Breast epithelium (tissue), 4 donors: ENCODE measurements around the gene LSM3. TPM values are rescaled to one million over a fixed set of nuclear protein-coding genes. Genes with fewer than 3 reads are reported as not detected.

Experiments
- DNase-seq, 2 donors: peaks; one replicate each; pipeline ENCODE4 v3.0.0-alpha.2; 2019; ENCODE audit warnings: low spot score in 2 of 2
- H3K27ac ChIP-seq, 2 donors: fragments of 200-600 bp; sonication (generic) in 1 of 2; one replicate each; pipeline ENCODE4 v1.5.1; 2016 to 2019; ENCODE audit warnings: mild to moderate bottlenecking in 1 of 2
- H3K27me3 ChIP-seq, 2 donors: fragments of 200-600 bp; sonication (generic) in 1 of 2; one replicate each; pipeline versions ENCODE4 v1.5.1 to v1.6.0; 2017 to 2019; ENCODE audit warnings: control low read depth in 1 of 2, mild to moderate bottlenecking in 1 of 2
- H3K36me3 ChIP-seq: fragments of 200-600 bp; one replicate; pipeline ENCODE4 v1.5.1; 2019
- H3K4me1 ChIP-seq, 2 donors: fragments of 200-600 bp; sonication (generic); one replicate each; pipeline ENCODE4 v1.5.1; 2016 to 2019; ENCODE audit warnings: control low read depth in 1 of 2
- H3K4me3 ChIP-seq, 3 donors: fragments of 200-600 bp; sonication (generic); 1 replicate in 2 of 3; 2 replicates in 1 of 3; pipeline ENCODE4 v1.5.1; 2016 to 2019; ENCODE audit warnings: mild to moderate bottlenecking in 3 of 3, moderate library complexity in 2 of 3
- H3K9me3 ChIP-seq, 2 donors: fragments of 200-600 bp; sonication (generic) in 1 of 2; one replicate each; pipeline ENCODE4 v1.5.1; 2016 to 2019; ENCODE audit warnings: control low read depth in 1 of 2
- POLR2A ChIP-seq: fragments of 450-650 bp; IDR thresholded peaks from one replicate; pipeline ENCODE4 v1.6.1; 2016; ENCODE audit warnings: antibody characterized with exemption, mild to moderate bottlenecking, moderate library complexity
- POLR2AphosphoS5 ChIP-seq, 3 donors: sonication (generic); formaldehyde crosslinking; IDR thresholded peaks; one replicate each; pipeline ENCODE4 v1.6.1; 2017; ENCODE audit warnings: antibody characterized with exemption in 3 of 3
- intact Hi-C: fragments of 100-400 bp; cut with DNase I; formaldehyde crosslinking; loops from one replicate; pipeline ENCODE4 v1.15.1; 2023; ENCODE audit warnings: low total_unique reads
- total RNA-seq, 3 donors: library from RNA; depleted of rRNA; stranded (reverse); fragments of >200 nt; gene quantifications; one replicate each; pipeline ENCODE4 v1.1.0, GENCODE V29; 2016
- TF ChIP-seq, protein P1 (sequence below), 3 donors: fragments of 450-650 bp; IDR thresholded peaks; one replicate each; pipeline ENCODE4 v1.5.1; 2016 to 2017; ENCODE audit warnings: antibody characterized with exemption in 3 of 3, mild to moderate bottlenecking in 3 of 3, moderate library complexity in 3 of 3

Gene LSM3
- total RNA-seq, 3 donors from 2014 or later: 10.5 to 11.5 (median 11.5) TPM

DNA sequence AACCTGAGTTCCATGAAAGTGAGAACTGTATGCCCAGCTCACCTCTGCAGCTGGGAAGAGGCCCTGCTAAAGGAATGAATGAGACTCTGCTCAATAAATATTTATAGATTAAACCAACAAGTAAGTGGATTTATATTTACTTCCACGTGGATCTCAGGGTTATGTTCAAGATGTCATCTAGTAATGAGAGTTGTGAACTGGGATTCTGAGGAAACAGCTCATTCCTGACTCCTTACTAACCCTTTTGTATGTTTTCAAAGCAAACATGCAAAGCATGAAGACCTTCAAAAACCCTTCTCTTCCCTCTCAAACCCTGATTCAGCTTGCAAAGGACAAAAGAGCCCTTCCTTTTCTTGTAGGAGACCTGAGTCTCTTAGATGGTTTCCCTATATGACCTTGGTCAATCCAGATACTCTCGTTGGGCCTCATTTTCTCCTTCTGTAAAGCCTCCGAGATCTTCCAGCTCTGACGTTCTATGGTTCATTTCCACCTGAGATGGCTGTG, 53.4 kb downstream of the LSM3 start:
- Histone ChIP-seq H3K4me3 (no peak overlapping the region), H3K9me3 (peaks cover 0 to 7% of the 10 kb centered on the region in 2 donors), H3K27me3 (no peaks in the 10 kb centered on the region), H3K27ac (no peak overlapping the region), H3K4me1 (no peaks in the 10 kb centered on the region), H3K36me3 (no peaks in the 10 kb centered on the region)
- intact Hi-C loops: no loop called here
- DNase-seq: no peak
- TF ChIP-seq, protein P1, sequence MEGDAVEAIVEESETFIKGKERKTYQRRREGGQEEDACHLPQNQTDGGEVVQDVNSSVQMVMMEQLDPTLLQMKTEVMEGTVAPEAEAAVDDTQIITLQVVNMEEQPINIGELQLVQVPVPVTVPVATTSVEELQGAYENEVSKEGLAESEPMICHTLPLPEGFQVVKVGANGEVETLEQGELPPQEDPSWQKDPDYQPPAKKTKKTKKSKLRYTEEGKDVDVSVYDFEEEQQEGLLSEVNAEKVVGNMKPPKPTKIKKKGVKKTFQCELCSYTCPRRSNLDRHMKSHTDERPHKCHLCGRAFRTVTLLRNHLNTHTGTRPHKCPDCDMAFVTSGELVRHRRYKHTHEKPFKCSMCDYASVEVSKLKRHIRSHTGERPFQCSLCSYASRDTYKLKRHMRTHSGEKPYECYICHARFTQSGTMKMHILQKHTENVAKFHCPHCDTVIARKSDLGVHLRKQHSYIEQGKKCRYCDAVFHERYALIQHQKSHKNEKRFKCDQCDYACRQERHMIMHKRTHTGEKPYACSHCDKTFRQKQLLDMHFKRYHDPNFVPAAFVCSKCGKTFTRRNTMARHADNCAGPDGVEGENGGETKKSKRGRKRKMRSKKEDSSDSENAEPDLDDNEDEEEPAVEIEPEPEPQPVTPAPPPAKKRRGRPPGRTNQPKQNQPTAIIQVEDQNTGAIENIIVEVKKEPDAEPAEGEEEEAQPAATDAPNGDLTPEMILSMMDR (IDR thresholded peaks at IDR 0.05): no peak
- TF ChIP-seq POLR2AphosphoS5 (IDR thresholded peaks at IDR 0.05): no peak
- TF ChIP-seq POLR2A: no peak

DNA sequence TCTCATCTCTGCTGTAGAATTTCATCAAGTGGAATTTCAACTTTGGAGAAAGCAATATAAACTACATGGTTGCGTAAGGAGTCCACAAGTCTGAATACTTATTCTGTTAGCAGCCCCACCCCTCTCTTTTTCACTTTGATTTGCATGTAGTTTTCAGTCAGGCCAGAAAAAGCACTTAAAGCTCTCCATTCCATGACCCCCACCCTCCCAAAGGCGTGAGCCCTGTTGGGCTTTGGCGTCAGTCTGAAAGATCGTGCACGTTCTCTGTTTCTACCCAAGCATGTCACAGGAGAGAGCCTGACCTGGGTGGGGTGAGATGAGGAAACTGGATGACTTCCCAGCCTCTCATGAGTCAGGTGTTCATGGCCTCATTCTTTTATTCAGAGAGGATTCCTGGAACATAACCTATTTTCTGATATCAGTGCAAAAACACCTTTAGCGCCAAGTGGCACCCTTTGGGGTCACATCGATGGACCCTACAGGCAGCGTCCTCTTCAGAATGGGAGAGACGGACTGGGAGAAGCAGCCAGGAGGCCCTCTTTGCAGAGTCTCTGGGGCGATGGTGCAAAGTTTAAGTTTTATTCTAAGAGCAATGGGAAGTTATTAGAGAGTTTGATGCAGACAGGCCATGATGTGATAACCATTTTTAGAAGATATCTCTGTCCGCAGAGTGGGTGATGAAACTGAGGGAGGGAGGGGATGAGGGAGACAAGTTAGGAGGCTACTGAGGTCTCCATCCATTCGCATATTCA, 55.8 kb downstream of the LSM3 start:
- TF ChIP-seq, protein P1 (IDR thresholded peaks at IDR 0.05): no peak
- TF ChIP-seq POLR2AphosphoS5 (IDR thresholded peaks at IDR 0.05): peak in 1 of 3 donors; percentile 25
- no peak for TF ChIP-seq POLR2A
- Histone ChIP-seq H3K4me3 (no peak overlapping the region), H3K36me3 (no peaks in the 10 kb centered on the region), H3K27me3 (no peaks in the 10 kb centered on the region), H3K27ac (peak overlapping the region in 1 of 2 donors; percentile 2), H3K4me1 (no peaks in the 10 kb centered on the region), H3K9me3 (peaks cover 0 to 7% of the 10 kb centered on the region in 2 donors)
- intact Hi-C loops: no loop called here
- DNase-seq: no peak

DNA sequence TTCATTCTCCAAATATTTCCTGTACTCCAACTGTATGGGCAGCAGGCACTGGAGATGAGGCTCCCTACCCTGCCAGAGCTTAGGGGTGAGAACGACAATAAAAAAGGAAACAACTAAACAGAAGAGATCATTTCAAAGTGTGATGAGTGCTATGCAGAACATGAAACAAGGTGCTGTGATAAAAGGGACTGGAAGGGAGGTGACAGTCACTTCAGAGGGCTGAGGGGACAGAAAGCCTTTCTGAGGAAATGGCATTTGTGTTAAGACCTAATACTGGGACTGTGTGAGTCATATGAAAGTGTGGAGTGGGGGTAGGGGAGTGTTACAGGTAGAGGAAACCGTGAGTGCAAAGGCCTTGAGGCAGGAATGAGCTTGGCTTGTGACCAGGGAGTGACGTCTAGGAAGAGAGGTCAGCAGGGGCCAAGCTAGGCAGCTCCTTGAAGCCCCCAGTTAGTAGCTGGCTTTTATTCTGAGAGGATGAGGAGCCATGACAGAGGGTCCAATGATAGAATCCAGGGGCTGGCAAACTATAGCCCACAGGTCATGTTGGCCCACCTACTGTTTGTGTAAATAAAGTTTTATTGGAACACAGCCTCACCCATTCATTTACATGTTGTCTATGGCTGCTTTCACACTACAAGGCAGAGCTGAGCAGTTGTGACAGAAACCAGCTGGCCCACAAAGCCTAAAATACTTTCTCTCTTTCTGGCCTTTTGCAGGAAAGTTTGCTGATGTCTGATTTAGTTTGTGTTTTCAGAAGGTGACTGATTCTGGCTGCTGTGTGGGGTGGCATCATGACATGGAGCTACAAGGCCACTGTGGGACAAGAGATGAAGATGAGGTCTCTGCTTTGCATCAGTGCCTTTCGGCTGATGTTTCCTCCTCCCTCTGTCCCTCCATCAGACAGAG, 56.6 kb downstream of the LSM3 start:
- intact Hi-C loops: no loop called here
- no peak overlapping the region for H3K4me3 ChIP-seq
- H3K4me1 ChIP-seq: no peaks in the 10 kb centered on the region
- H3K27ac ChIP-seq: peak overlapping the region in 1 of 2 donors; percentile 52
- no peak for TF ChIP-seq POLR2A
- TF ChIP-seq POLR2AphosphoS5 (IDR thresholded peaks at IDR 0.05): no peak
- TF ChIP-seq, protein P1 (IDR thresholded peaks at IDR 0.05): no peak
- no peaks in the 10 kb centered on the region for H3K36me3 ChIP-seq
- peaks cover 0 to 7% of the 10 kb centered on the region in 2 donors for H3K9me3 ChIP-seq
- DNase-seq: no peak
- H3K27me3 ChIP-seq: no peaks in the 10 kb centered on the region

DNA sequence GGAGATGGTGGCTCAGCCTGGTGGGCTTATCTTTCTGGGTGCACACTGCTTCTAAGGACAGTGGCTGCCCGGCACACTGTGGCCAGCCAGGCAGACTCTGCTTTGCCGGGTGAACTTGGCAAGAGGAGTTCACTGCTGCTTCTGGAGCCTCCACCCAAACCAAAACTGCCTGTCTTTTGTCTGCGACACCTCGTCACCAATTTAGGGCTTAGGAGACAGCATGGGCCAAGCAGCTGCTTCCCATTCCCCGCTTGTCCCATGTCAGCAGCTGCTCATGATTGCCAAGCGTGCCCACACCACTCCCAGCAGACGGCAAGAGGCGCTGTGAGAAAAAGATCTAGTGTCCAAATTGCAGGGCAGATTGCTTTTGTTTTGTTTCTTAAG, 57.3 kb downstream of the LSM3 start:
- no peak for DNase-seq
- peak overlapping the region in 1 of 2 donors; percentile 52 for H3K27ac ChIP-seq
- H3K27me3 ChIP-seq: no peaks in the 10 kb centered on the region
- no peaks in the 10 kb centered on the region for H3K36me3 ChIP-seq
- H3K4me1 ChIP-seq: no peaks in the 10 kb centered on the region
- intact Hi-C loops: no loop called here
- H3K9me3 ChIP-seq: peaks cover 0 to 7% of the 10 kb centered on the region in 2 donors
- TF ChIP-seq POLR2AphosphoS5 (IDR thresholded peaks at IDR 0.05): peak in 2 of 3 donors; percentile 32 to 75
- TF ChIP-seq POLR2A: no peak
- H3K4me3 ChIP-seq: no peak overlapping the region

DNA sequence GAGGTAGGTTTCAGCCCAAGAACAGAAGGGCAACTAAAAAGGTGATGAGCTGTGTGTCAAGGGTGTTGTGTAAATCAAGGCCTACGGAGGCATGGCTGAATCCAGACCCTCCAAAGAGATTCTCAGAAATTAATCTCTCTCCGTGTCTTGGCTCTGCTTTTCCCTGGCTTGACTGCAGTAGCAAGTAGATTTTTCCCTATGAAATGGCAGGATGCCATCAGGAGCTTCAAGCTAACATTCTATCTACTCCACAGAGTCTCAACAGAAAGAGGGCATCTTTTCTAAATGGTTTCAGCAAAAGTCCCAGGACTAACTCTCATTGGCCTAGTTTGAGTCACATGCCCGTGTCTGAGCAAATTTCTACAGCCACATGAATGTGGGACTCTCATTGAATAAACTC, 58.3 kb downstream of the LSM3 start:
- DNase-seq: no peak
- TF ChIP-seq, protein P1 (IDR thresholded peaks at IDR 0.05): no peak
- TF ChIP-seq POLR2AphosphoS5 (IDR thresholded peaks at IDR 0.05) (no peak), POLR2A (no peak)
- H3K27ac ChIP-seq: no peak overlapping the region

More for the DNA sequence above, 58.3 kb downstream of the LSM3 start:
- intact Hi-C loops: no loop called here
- Histone ChIP-seq H3K4me3 (no peak overlapping the region), H3K4me1 (no peaks in the 10 kb centered on the region), H3K27me3 (no peaks in the 10 kb centered on the region), H3K36me3 (no peaks in the 10 kb centered on the region), H3K9me3 (peaks cover 0 to 7% of the 10 kb centered on the region in 2 donors)
